Stomach (tissue), 4 donors: ENCODE data around the gene ABCA3.

ENCODE experiments used
- CTCF ChIP-seq, 7 experiments: fragments of 450-650 bp in 4 of 7; fragments of 200-600 bp in 3 of 7; sonication (generic) in 3 of 7; IDR thresholded peaks; one replicate each; pipeline ENCODE4 v1.5.1; 2016 to 2019; ENCODE audit warnings: antibody characterized with exemption in 7 of 7, control low read depth in 2 of 7, mild to moderate bottlenecking in 1 of 7
- EP300 ChIP-seq: sonication (generic); formaldehyde crosslinking; IDR thresholded peaks from one replicate; pipeline ENCODE4 v1.6.1; 2017; ENCODE audit warnings: antibody characterized with exemption
- POLR2AphosphoS5 ChIP-seq, 3 donors: sonication (generic); formaldehyde crosslinking; IDR thresholded peaks; one replicate each; pipeline ENCODE4 v1.6.1; 2016; ENCODE audit warnings: antibody characterized with exemption in 3 of 3

GRCh38 chr16:2359919-2360318 lies 19.4 kb upstream of the ABCA3 start:
- TF ChIP-seq CTCF (IDR thresholded peaks at IDR 0.05) (no peak), POLR2AphosphoS5 (IDR thresholded peaks at IDR 0.05) (no peak), EP300 (no peak)
